Testis (tissue), 2 donors: ENCODE results near the gene IGFBP3.

ENCODE experiments used
- CTCF ChIP-seq, 3 experiments: fragments of 450-650 bp in 2 of 3; fragments of 200-600 bp in 1 of 3; sonication (generic) in 1 of 3; IDR thresholded peaks; one replicate each; pipeline ENCODE4 v1.5.1; 2016 to 2019; ENCODE audit warnings: antibody characterized with exemption in 3 of 3, mild to moderate bottlenecking in 2 of 3, moderate library complexity in 1 of 3
- POLR2A ChIP-seq: fragments of 450-650 bp; IDR thresholded peaks from one replicate; pipeline ENCODE4 v1.6.1; 2017; ENCODE audit warnings: antibody characterized with exemption, mild to moderate bottlenecking, moderate library complexity

- no peak for TF ChIP-seq CTCF (IDR thresholded peaks at IDR 0.05)
- no peak for TF ChIP-seq POLR2A
Observed at GRCh38 chr7:45944058-45944457, 23.0 kb upstream of the IGFBP3 start.
